Stimulated activated CD4-positive, alpha-beta T cell treated with anti-CD3 and anti-CD28 coated beads, Interleukin-1b, Interleukin-23, amount 100 ng/mL, for 1 hour (primary cell): ENCODE measurements around the gene STK33.
"Not testable (repeated sequence)": the region's sequence is repeated elsewhere in the genome, so short reads cannot be mapped to it uniquely, and the experiment has no call there.

Experiments
- DNase-seq, 2 donors: peaks; one replicate each; pipeline ENCODE4 v3.0.0-alpha.2; 2020; ENCODE audit warnings: low read depth in 2 of 2

STK33 gene

GRCh38 chr11:8543278-8543677 is 50.8 kb downstream of the STK33 start:
- DNase-seq = no peak

- DNase-seq = no peak
These were observed 52.6 kb downstream of the STK33 start for GRCh38 chr11:8541448-8541847.

- no peak for DNase-seq
These were observed 60.7 kb downstream of the STK33 start for GRCh38 chr11:8533332-8533731.

GRCh38 chr11:8532475-8532874 is 61.6 kb downstream of the STK33 start:
- DNase-seq = no peak

- no peak for DNase-seq
These were observed 62.0 kb downstream of the STK33 start for GRCh38 chr11:8531982-8532381.

- no peak for DNase-seq
These were observed 62.7 kb downstream of the STK33 start for GRCh38 chr11:8531312-8531711.

GRCh38 chr11:8527939-8528338 is 66.1 kb downstream of the STK33 start:
- DNase-seq = no peak

- DNase-seq = no peak
These were observed 70.6 kb downstream of the STK33 start for GRCh38 chr11:8523396-8523795.

GRCh38 chr11:8512547-8512946 is 81.5 kb downstream of the STK33 start:
- DNase-seq = no peak

- DNase-seq = no peak
These were observed 90.1 kb downstream of the STK33 start for GRCh38 chr11:8503910-8504364.

GRCh38 chr11:8501836-8502235 is 92.2 kb downstream of the STK33 start:
- no peak for DNase-seq

GRCh38 chr11:8488395-8488794 is 105.6 kb downstream of the STK33 start:
- no peak for DNase-seq

GRCh38 chr11:8487261-8487660 is 106.8 kb downstream of the STK33 start:
- no peak for DNase-seq

- no peak for DNase-seq
These were observed 109.8 kb downstream of the STK33 start for GRCh38 chr11:8484251-8484650.

GRCh38 chr11:8480858-8481257 is 113.2 kb downstream of the STK33 start:
- DNase-seq = no peak

- DNase-seq = no peak
These were observed 116.3 kb downstream of the STK33 start for GRCh38 chr11:8477680-8478079.

- DNase-seq = no peak
These were observed 116.9 kb downstream of the STK33 start for GRCh38 chr11:8477151-8477550.

- DNase-seq = not testable (repeated sequence)
These were observed 126.2 kb downstream of the STK33 start for GRCh38 chr11:8467806-8468205.

- not testable (repeated sequence) for DNase-seq
These were observed 126.7 kb downstream of the STK33 start for GRCh38 chr11:8467356-8467755.

GRCh38 chr11:8466884-8467283 is 127.1 kb downstream of the STK33 start:
- DNase-seq = not testable (repeated sequence)

- DNase-seq = no peak
These were observed 134.2 kb downstream of the STK33 start for GRCh38 chr11:8459711-8460399.

GRCh38 chr11:8442301-8442700 is 151.7 kb downstream of the STK33 start:
- no peak for DNase-seq

- DNase-seq = no peak
These were observed 153.4 kb downstream of the STK33 start for GRCh38 chr11:8440649-8441048.

- DNase-seq = no peak
These were observed 164.5 kb downstream of the STK33 start for GRCh38 chr11:8429483-8429882.
